ENCODE results near the gene MSX2.
"Not testable (repeated sequence)": the region's sequence is repeated elsewhere in the genome, so short reads cannot be mapped to it uniquely, and the experiment has no call there.

MSX2 gene

GRCh38 chr5:174733091-174733690 is 8.8 kb downstream of the MSX2 start:
- DNase-seq (ENCODE audit: low read depth in 3 of 3, low spot score in 1 of 3) = no peak

GRCh38 chr5:174733836-174734235 is 9.5 kb downstream of the MSX2 start:
- no peak for DNase-seq (ENCODE audit: low read depth in 3 of 3, low spot score in 1 of 3)

- DNase-seq (ENCODE audit: low read depth in 3 of 3, low spot score in 1 of 3) = no peak
Observed at GRCh38 chr5:174734571-174735497, 10.5 kb downstream of the MSX2 start.

- no peak for DNase-seq (ENCODE audit: low read depth in 3 of 3, low spot score in 1 of 3)
Observed at GRCh38 chr5:174735498-174736330, 11.3 kb downstream of the MSX2 start.

GRCh38 chr5:174736331-174736721 is 11.9 kb downstream of the MSX2 start:
- DNase-seq (ENCODE audit: low read depth in 3 of 3, low spot score in 1 of 3) = no peak

GRCh38 chr5:174736777-174737176 is 12.4 kb downstream of the MSX2 start:
- no peak for DNase-seq (ENCODE audit: low read depth in 3 of 3, low spot score in 1 of 3)

GRCh38 chr5:174737330-174737729 is 12.9 kb downstream of the MSX2 start:
- no peak for DNase-seq (ENCODE audit: low read depth in 3 of 3, low spot score in 1 of 3)

- no peak for DNase-seq (ENCODE audit: low read depth in 3 of 3, low spot score in 1 of 3)
Observed at GRCh38 chr5:174741352-174741751, 17.0 kb downstream of the MSX2 start.

- no peak for DNase-seq (ENCODE audit: low read depth in 3 of 3, low spot score in 1 of 3)
Observed at GRCh38 chr5:174744896-174745295, 20.5 kb downstream of the MSX2 start.

- no peak for DNase-seq (ENCODE audit: low read depth in 3 of 3, low spot score in 1 of 3)
Observed at GRCh38 chr5:174745590-174746103, 21.3 kb downstream of the MSX2 start.

GRCh38 chr5:174750711-174751110 is 26.3 kb downstream of the MSX2 start:
- DNase-seq (ENCODE audit: low read depth in 3 of 3, low spot score in 1 of 3) = no peak

GRCh38 chr5:174751154-174752000 is 27.0 kb downstream of the MSX2 start:
- no peak for DNase-seq (ENCODE audit: low read depth in 3 of 3, low spot score in 1 of 3)

GRCh38 chr5:174752121-174752520 is 27.7 kb downstream of the MSX2 start:
- no peak for DNase-seq (ENCODE audit: low read depth in 3 of 3, low spot score in 1 of 3)

- no peak for DNase-seq (ENCODE audit: low read depth in 3 of 3, low spot score in 1 of 3)
Observed at GRCh38 chr5:174755106-174755505, 30.7 kb downstream of the MSX2 start.

- DNase-seq (ENCODE audit: low read depth in 3 of 3, low spot score in 1 of 3) = no peak
Observed at GRCh38 chr5:174759091-174759490, 34.7 kb downstream of the MSX2 start.

GRCh38 chr5:174760721-174761120 is 36.3 kb downstream of the MSX2 start:
- no peak for DNase-seq (ENCODE audit: low read depth in 3 of 3, low spot score in 1 of 3)

GRCh38 chr5:174761341-174761740 is 37.0 kb downstream of the MSX2 start:
- DNase-seq (ENCODE audit: low read depth in 3 of 3, low spot score in 1 of 3) = not testable (repeated sequence)

- no peak for DNase-seq (ENCODE audit: low read depth in 3 of 3, low spot score in 1 of 3)
Observed at GRCh38 chr5:174764309-174764708, 39.9 kb downstream of the MSX2 start.

- no peak for DNase-seq (ENCODE audit: low read depth in 3 of 3, low spot score in 1 of 3)
Observed at GRCh38 chr5:174765540-174765939, 41.2 kb downstream of the MSX2 start.

- DNase-seq (ENCODE audit: low read depth in 3 of 3, low spot score in 1 of 3) = no peak
Observed at GRCh38 chr5:174767670-174768069, 43.3 kb downstream of the MSX2 start.

GRCh38 chr5:174769005-174769404 is 44.6 kb downstream of the MSX2 start:
- DNase-seq (ENCODE audit: low read depth in 3 of 3, low spot score in 1 of 3) = no peak

All from stimulated activated CD4-positive, alpha-beta T cell treated with anti-CD3 and anti-CD28 coated beads, TNF-alpha, amount 100 ng/mL, for 1 hour (primary cell).